CD4-positive, alpha-beta T cell treated with Interleukin-17A for 4 hours (primary cell): ENCODE data around the gene RAD51B.

ENCODE experiments used
- DNase-seq: peaks from one replicate; pipeline ENCODE4 v3.0.0-alpha.2; 2020; ENCODE audit warnings: mixed read lengths

RAD51B gene

GRCh38 chr14:68373847-68374444, 554.4 kb downstream of the RAD51B start:
- DNase-seq: no peak

GRCh38 chr14:68374682-68375081, 555.1 kb downstream of the RAD51B start:
- no peak for DNase-seq

GRCh38 chr14:68375376-68375775, 555.8 kb downstream of the RAD51B start:
- DNase-seq: no peak

GRCh38 chr14:68376067-68376779, 556.6 kb downstream of the RAD51B start:
- no peak for DNase-seq

- no peak for DNase-seq
Measured at GRCh38 chr14:68377006-68377405, 557.4 kb downstream of the RAD51B start.

GRCh38 chr14:68377459-68377858, 557.9 kb downstream of the RAD51B start:
- DNase-seq: peak; percentile 30

- DNase-seq: peak; percentile 67
Measured at GRCh38 chr14:68379510-68380328, 560.1 kb downstream of the RAD51B start.

- no peak for DNase-seq
Measured at GRCh38 chr14:68380329-68380741, 560.8 kb downstream of the RAD51B start.

- DNase-seq: no peak
Measured at GRCh38 chr14:68384335-68384734, 564.8 kb downstream of the RAD51B start.

GRCh38 chr14:68384881-68385280, 565.3 kb downstream of the RAD51B start:
- DNase-seq: no peak

GRCh38 chr14:68386446-68386845, 566.9 kb downstream of the RAD51B start:
- DNase-seq: no peak

- no peak for DNase-seq
Measured at GRCh38 chr14:68386950-68387779, 567.6 kb downstream of the RAD51B start.

GRCh38 chr14:68389943-68390342, 570.4 kb downstream of the RAD51B start:
- no peak for DNase-seq

- no peak for DNase-seq
Measured at GRCh38 chr14:68390741-68391140, 571.2 kb downstream of the RAD51B start.

GRCh38 chr14:68391311-68392014, 571.9 kb downstream of the RAD51B start:
- no peak for DNase-seq

- peak; percentile 8 for DNase-seq
Measured at GRCh38 chr14:68392393-68393141, 573.0 kb downstream of the RAD51B start.

GRCh38 chr14:68393259-68393658, 573.7 kb downstream of the RAD51B start:
- DNase-seq: no peak

GRCh38 chr14:68394118-68394763, 574.7 kb downstream of the RAD51B start:
- no peak for DNase-seq

GRCh38 chr14:68394764-68395143, 575.2 kb downstream of the RAD51B start:
- DNase-seq: no peak

GRCh38 chr14:68395604-68396003, 576.0 kb downstream of the RAD51B start:
- DNase-seq: no peak

GRCh38 chr14:68396461-68396860, 576.9 kb downstream of the RAD51B start:
- no peak for DNase-seq
